Loucy (cell line): ENCODE data around the gene ZNF699.

Source experiments
- H2AFZ ChIP-seq: fragments of 200-600 bp; sonication (generic); 2 replicates; pipeline ENCODE4 v1.6.0; 2016; ENCODE audit warnings: antibody characterized with exemption, mild to moderate bottlenecking, low read length, moderate library complexity
- H3F3A ChIP-seq: fragments of 200-600 bp; 2 replicates; pipeline ENCODE4 v1.6.0; 2016; ENCODE audit warnings: antibody characterized with exemption, low read depth, mild to moderate bottlenecking
- H3K27me3 ChIP-seq: fragments of 200-600 bp; sonication (generic); 2 replicates; pipeline ENCODE4 v1.6.1; 2014; ENCODE audit warnings: low read length, mild to moderate bottlenecking; ENCODE audit not compliant: insufficient read depth, poor library complexity, severe bottlenecking
- H3K36me3 ChIP-seq: fragments of 200-600 bp; sonication (generic); 2 replicates; pipeline ENCODE4 v1.6.1; 2016; ENCODE audit warnings: low read length; ENCODE audit not compliant: insufficient read depth
- H3K4me1 ChIP-seq: fragments of 200-600 bp; sonication (generic); 2 replicates; pipeline ENCODE4 v1.5.1; 2014; ENCODE audit warnings: low read length, mild to moderate bottlenecking; ENCODE audit not compliant: insufficient read depth, poor library complexity, severe bottlenecking
- H3K4me2 ChIP-seq: fragments of 200-600 bp; sonication (generic); 2 replicates; pipeline ENCODE4 v1.6.0; 2014; ENCODE audit warnings: antibody characterized with exemption, low read length, low read depth, mild to moderate bottlenecking; ENCODE audit not compliant: poor library complexity, severe bottlenecking
- H3K4me3 ChIP-seq: fragments of 200-600 bp; sonication (generic); 2 replicates; pipeline ENCODE4 v1.5.1; 2014; ENCODE audit warnings: low read length, mild to moderate bottlenecking, mixed read lengths; ENCODE audit not compliant: poor library complexity, severe bottlenecking
- H3K79me2 ChIP-seq: fragments of 200-600 bp; sonication (generic); 2 replicates; pipeline ENCODE4 v1.6.1; 2014; ENCODE audit warnings: low read length; ENCODE audit not compliant: insufficient read depth
- H3K9ac ChIP-seq: fragments of 200-600 bp; sonication (generic); 2 replicates; pipeline ENCODE4 v1.6.0; 2014; ENCODE audit warnings: mild to moderate bottlenecking, low read depth, low read length, moderate library complexity; ENCODE audit not compliant: poor library complexity, severe bottlenecking
- H3K9me2 ChIP-seq: fragments of 200-600 bp; sonication (generic); replicated peaks from 2 replicates; pipeline ENCODE4 v1.6.1; 2016; ENCODE audit warnings: low read depth, low read length, mixed read lengths
- H3K9me3 ChIP-seq: fragments of 200-600 bp; sonication (generic); 2 replicates; pipeline ENCODE4 v1.6.1; 2014; ENCODE audit warnings: mild to moderate bottlenecking, antibody characterized with exemption, low read length, low read depth; ENCODE audit not compliant: insufficient read depth
- H4K20me1 ChIP-seq: fragments of 200-600 bp; sonication (generic); 2 replicates; pipeline ENCODE4 v1.6.0; 2014; ENCODE audit warnings: antibody characterized with exemption, low read length, mild to moderate bottlenecking; ENCODE audit not compliant: insufficient read depth, poor library complexity, severe bottlenecking
- EZH2phosphoT487 ChIP-seq: fragments of 200-600 bp; IDR thresholded peaks from 2 replicates; pipeline ENCODE4 v1.6.1; 2018; ENCODE audit warnings: antibody characterized with exemption, mild to moderate bottlenecking, moderate library complexity, borderline replicate concordance
- TF ChIP-seq, protein P1 (sequence below): fragments of 200-600 bp; sonication (generic); conservative IDR thresholded peaks from 2 replicates; pipeline ENCODE4 v1.5.1; 2014; ENCODE audit warnings: mild to moderate bottlenecking, antibody characterized with exemption, low read length

The ZNF699 gene

GRCh38 chr19:9309139-9309973, at the start of gene ZNF699:
Gene ZNF699, minus strand, starts transcription at chr19:9309838. Its CDS starts 4,719 bp downstream, at chr19:9305119.
- peak within 1 kb of the TSS; percentile 76 for H3K4me2 ChIP-seq
- H3K4me1 ChIP-seq: peaks cover 9% of the 10 kb centered on the region
- H3K79me2 ChIP-seq: peaks cover 13% of the 10 kb centered on the region

GRCh38 chr19:9354651-9355050, 45.0 kb upstream of the ZNF699 start:
- no peaks in the 10 kb centered on the region for H4K20me1 ChIP-seq
- no peaks in the 10 kb centered on the region for H3F3A ChIP-seq
- H3K9me2 ChIP-seq: no peaks in the 10 kb centered on the region
- H3K9ac ChIP-seq: no peak overlapping the region
- no peaks in the 10 kb centered on the region for H3K27me3 ChIP-seq
- no peaks in the 10 kb centered on the region for H3K4me1 ChIP-seq
- no peak overlapping the region for H2AFZ ChIP-seq
- TF ChIP-seq, protein P1, sequence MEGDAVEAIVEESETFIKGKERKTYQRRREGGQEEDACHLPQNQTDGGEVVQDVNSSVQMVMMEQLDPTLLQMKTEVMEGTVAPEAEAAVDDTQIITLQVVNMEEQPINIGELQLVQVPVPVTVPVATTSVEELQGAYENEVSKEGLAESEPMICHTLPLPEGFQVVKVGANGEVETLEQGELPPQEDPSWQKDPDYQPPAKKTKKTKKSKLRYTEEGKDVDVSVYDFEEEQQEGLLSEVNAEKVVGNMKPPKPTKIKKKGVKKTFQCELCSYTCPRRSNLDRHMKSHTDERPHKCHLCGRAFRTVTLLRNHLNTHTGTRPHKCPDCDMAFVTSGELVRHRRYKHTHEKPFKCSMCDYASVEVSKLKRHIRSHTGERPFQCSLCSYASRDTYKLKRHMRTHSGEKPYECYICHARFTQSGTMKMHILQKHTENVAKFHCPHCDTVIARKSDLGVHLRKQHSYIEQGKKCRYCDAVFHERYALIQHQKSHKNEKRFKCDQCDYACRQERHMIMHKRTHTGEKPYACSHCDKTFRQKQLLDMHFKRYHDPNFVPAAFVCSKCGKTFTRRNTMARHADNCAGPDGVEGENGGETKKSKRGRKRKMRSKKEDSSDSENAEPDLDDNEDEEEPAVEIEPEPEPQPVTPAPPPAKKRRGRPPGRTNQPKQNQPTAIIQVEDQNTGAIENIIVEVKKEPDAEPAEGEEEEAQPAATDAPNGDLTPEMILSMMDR: no peak
- TF ChIP-seq EZH2phosphoT487: no peak
- no peak overlapping the region for H3K4me2 ChIP-seq
- no peaks in the 10 kb centered on the region for H3K9me3 ChIP-seq
- H3K79me2 ChIP-seq: no peaks in the 10 kb centered on the region
- H3K4me3 ChIP-seq: no peak overlapping the region
- no peaks in the 10 kb centered on the region for H3K36me3 ChIP-seq

More at GRCh38 chr19:9309139-9309973, at the start of gene ZNF699:
- Histone ChIP-seq H2AFZ (peak within 1 kb of the TSS; percentile 97), H4K20me1 (no peaks in the 10 kb centered on the region), H3K36me3 (no peaks in the 10 kb centered on the region), H3F3A (no peaks in the 10 kb centered on the region), H3K9ac (peak within 1 kb of the TSS; percentile 85), H3K9me2 (no peaks in the 10 kb centered on the region), H3K9me3 (no peaks in the 10 kb centered on the region), H3K4me3 (peak within 1 kb of the TSS; percentile 95), H3K27me3 (no peaks in the 10 kb centered on the region)
- TF ChIP-seq, protein P1: no peak
- TF ChIP-seq EZH2phosphoT487: no peak

DNA sequence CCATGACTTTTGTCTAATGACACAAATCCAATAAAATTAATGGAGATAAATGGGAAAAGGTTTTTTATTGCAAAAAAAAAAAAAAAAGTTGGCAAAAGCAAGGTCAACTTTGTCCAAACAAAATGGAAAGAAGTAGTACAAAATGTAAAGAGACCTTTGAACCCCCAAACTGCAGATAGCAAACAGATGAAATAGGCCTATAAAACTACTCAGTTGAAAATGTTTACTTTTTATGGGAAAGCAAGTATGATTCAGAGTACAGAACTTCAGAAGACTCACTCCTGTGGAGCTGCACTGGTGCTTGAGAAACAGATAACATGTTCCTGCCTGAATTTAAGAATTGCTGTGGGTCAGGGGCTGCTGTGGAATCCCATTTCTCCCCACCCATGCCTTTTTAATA, 43.4 kb upstream of the ZNF699 start:
- Histone ChIP-seq H3K9me2 (no peaks in the 10 kb centered on the region), H3K9ac (no peak overlapping the region), H3K9me3 (no peaks in the 10 kb centered on the region), H2AFZ (no peak overlapping the region), H3F3A (no peaks in the 10 kb centered on the region), H3K79me2 (no peaks in the 10 kb centered on the region), H3K36me3 (no peaks in the 10 kb centered on the region), H3K4me2 (no peak overlapping the region), H3K4me3 (no peak overlapping the region), H3K4me1 (no peaks in the 10 kb centered on the region), H4K20me1 (no peaks in the 10 kb centered on the region), H3K27me3 (no peaks in the 10 kb centered on the region)
- TF ChIP-seq, protein P1: no peak
- TF ChIP-seq EZH2phosphoT487: no peak
